ENCODE data around the gene PYROXD2. TPM values are rescaled to one million over a fixed set of nuclear protein-coding genes. Genes with fewer than 3 reads are reported as not detected.

PYROXD2 gene
- total RNA-seq, 2 experiments from 2014 or later, result 8.5 to 9.8 TPM

GRCh38 chr10:98380493-98381339 is 34.3 kb downstream of the PYROXD2 start:
- no peak for ATAC-seq (ENCODE audit: poor library complexity)
- intact Hi-C loops (cut with DNase I, micrococcal nuclease), result no loop called here
- Mint-ChIP-seq H3K36me3 (ENCODE audit: low read depth) (peaks cover 26% of the 10 kb centered on the region), H3K4me1 (ENCODE audit: low read depth) (no peaks in the 10 kb centered on the region), H3K9me3 (no peaks in the 10 kb centered on the region), H3K27me3 (no peaks in the 10 kb centered on the region), H3K27ac (no peak overlapping the region), H3K4me3 (no peak overlapping the region)
- CTCF ChIA-PET, result interaction anchor here (0.7 kb wide), 1 partner anchor 214 kb away, joined by 3 read pairs; no protein-coding TSS in a partner anchor
- no peak overlapping the region for H3K27ac ChIP-seq (ENCODE audit: low read depth in 1 of 2, low read length in 2 of 2)
- POLR2A ChIA-PET, result no interaction called here
- no peaks in the 10 kb centered on the region for H3K9me3 ChIP-seq (ENCODE audit: control insufficient read depth in 1 of 2, insufficient read depth in 1 of 2, low read length in 2 of 2)
- DNase-seq, result no peak
- no peaks in the 10 kb centered on the region for H3K4me1 ChIP-seq (ENCODE audit: insufficient read depth, low read length)
- peaks cover 10% of the 10 kb centered on the region for H3K36me3 ChIP-seq (ENCODE audit: insufficient read depth, low read length)
- H3K4me3 ChIP-seq (ENCODE audit: low read length), result no peak overlapping the region
- TF ChIP-seq CTCF (IDR thresholded peaks at IDR 0.05), result no peak
- H3K27me3 ChIP-seq (ENCODE audit: control insufficient read depth in 1 of 2, insufficient read depth in 2 of 2, low read length in 2 of 2), result no peaks in the 10 kb centered on the region

- ChIA-PET POLR2A (no interaction called here), CTCF (no interaction called here)
- TF ChIP-seq CTCF (IDR thresholded peaks at IDR 0.05), result no peak
- H3K9me3 Mint-ChIP-seq, result no peaks in the 10 kb centered on the region
- no peak overlapping the region for H3K4me3 ChIP-seq (ENCODE audit: low read length)
- peaks cover 0 to 3% of the 10 kb centered on the region in 2 experiments for H3K27me3 ChIP-seq (ENCODE audit: control insufficient read depth in 1 of 2, insufficient read depth in 2 of 2, low read length in 2 of 2)
- H3K9me3 ChIP-seq (ENCODE audit: control insufficient read depth in 1 of 2, insufficient read depth in 1 of 2, low read length in 2 of 2), result no peaks in the 10 kb centered on the region
- no peak overlapping the region for H3K27ac ChIP-seq (ENCODE audit: low read depth in 1 of 2, low read length in 2 of 2)
- intact Hi-C loops (cut with DNase I, micrococcal nuclease), result no loop called here
- no peaks in the 10 kb centered on the region for H3K4me1 ChIP-seq (ENCODE audit: insufficient read depth, low read length)
- no peak overlapping the region for H3K4me3 Mint-ChIP-seq
- H3K4me1 Mint-ChIP-seq (ENCODE audit: low read depth), result no peaks in the 10 kb centered on the region
- ATAC-seq (ENCODE audit: poor library complexity) (no peak), DNase-seq (no peak)
- no peak overlapping the region for H3K27ac Mint-ChIP-seq
- H3K36me3 Mint-ChIP-seq (ENCODE audit: low read depth), result peaks cover 18% of the 10 kb centered on the region
- H3K36me3 ChIP-seq (ENCODE audit: insufficient read depth, low read length), result peaks cover 2% of the 10 kb centered on the region
- peaks cover 9% of the 10 kb centered on the region for H3K27me3 Mint-ChIP-seq
Measured at GRCh38 chr10:98378722-98379121, 36.3 kb downstream of the PYROXD2 start.

- Mint-ChIP-seq H3K27ac (no peak overlapping the region), H3K4me3 (no peak overlapping the region), H3K4me1 (ENCODE audit: low read depth) (no peaks in the 10 kb centered on the region), H3K27me3 (peaks cover 9% of the 10 kb centered on the region), H3K9me3 (no peaks in the 10 kb centered on the region), H3K36me3 (ENCODE audit: low read depth) (peaks cover 9% of the 10 kb centered on the region)
- POLR2A ChIA-PET, result no interaction called here
- Histone ChIP-seq H3K27me3 (ENCODE audit: control insufficient read depth in 1 of 2, insufficient read depth in 2 of 2, low read length in 2 of 2) (peaks cover 0 to 3% of the 10 kb centered on the region in 2 experiments), H3K36me3 (ENCODE audit: insufficient read depth, low read length) (no peaks in the 10 kb centered on the region), H3K27ac (ENCODE audit: low read depth in 1 of 2, low read length in 2 of 2) (no peak overlapping the region), H3K4me1 (ENCODE audit: insufficient read depth, low read length) (no peaks in the 10 kb centered on the region), H3K9me3 (ENCODE audit: control insufficient read depth in 1 of 2, insufficient read depth in 1 of 2, low read length in 2 of 2) (no peaks in the 10 kb centered on the region), H3K4me3 (ENCODE audit: low read length) (no peak overlapping the region)
- intact Hi-C loops (cut with DNase I, micrococcal nuclease), result no loop called here
- no peak for ATAC-seq (ENCODE audit: poor library complexity)
- no peak for DNase-seq
- CTCF ChIA-PET, result no interaction called here
- TF ChIP-seq CTCF (IDR thresholded peaks at IDR 0.05), result no peak
Measured at GRCh38 chr10:98377536-98377935, 37.4 kb downstream of the PYROXD2 start.
